Tibial nerve (tissue), 4 donors: Measurements from ENCODE around the gene TMEM185B. TPM values are rescaled to one million over a fixed set of nuclear protein-coding genes. Genes with fewer than 3 reads are reported as not detected.

ENCODE experiments used
- DNase-seq, 2 donors: peaks; one replicate each; pipeline ENCODE4 v3.0.0-alpha.2; 2019; ENCODE audit warnings: low spot score in 2 of 2
- H3K27ac ChIP-seq, 4 donors: fragments of 200-600 bp; sonication (generic) in 3 of 4; one replicate each; pipeline ENCODE4 v1.5.1; 2017 to 2019; ENCODE audit warnings: mild to moderate bottlenecking in 1 of 4
- H3K27me3 ChIP-seq, 2 donors: fragments of 200-600 bp; sonication (generic) in 1 of 2; one replicate each; pipeline versions ENCODE4 v1.5.1 to v1.6.0; 2017 to 2019
- H3K36me3 ChIP-seq, 3 donors: fragments of 200-600 bp; sonication (generic); one replicate each; pipeline ENCODE4 v1.5.1; 2018 to 2019
- H3K4me1 ChIP-seq, 4 donors: fragments of 200-600 bp; sonication (generic) in 3 of 4; one replicate each; pipeline ENCODE4 v1.5.1; 2017 to 2019
- H3K4me3 ChIP-seq, 4 donors: fragments of 200-600 bp; sonication (generic) in 3 of 4; one replicate each; pipeline ENCODE4 v1.5.1; 2017 to 2019; ENCODE audit warnings: mild to moderate bottlenecking in 1 of 4, moderate library complexity in 1 of 4
- H3K9me3 ChIP-seq, 4 donors: fragments of 200-600 bp; sonication (generic) in 3 of 4; one replicate each; pipeline ENCODE4 v1.5.1; 2017 to 2019
- CTCF ChIP-seq, 5 experiments: fragments of 200-600 bp in 3 of 5; fragments of 450-650 bp in 2 of 5; sonication (generic) in 3 of 5; IDR thresholded peaks; one replicate each; pipeline ENCODE4 v1.5.1; 2016 to 2019; ENCODE audit warnings: antibody characterized with exemption in 5 of 5, mild to moderate bottlenecking in 3 of 5, moderate library complexity in 2 of 5
- EP300 ChIP-seq, 2 donors: sonication (generic); formaldehyde crosslinking; IDR thresholded peaks; one replicate each; pipeline ENCODE4 v1.6.1; 2017; ENCODE audit warnings: antibody characterized with exemption in 2 of 2, mild to moderate bottlenecking in 1 of 2
- POLR2A ChIP-seq, 2 donors: fragments of 450-650 bp; IDR thresholded peaks; one replicate each; pipeline ENCODE4 v1.6.1; 2017; ENCODE audit warnings: antibody characterized with exemption in 2 of 2, mild to moderate bottlenecking in 2 of 2, moderate library complexity in 2 of 2
- WGBS, 2 donors: methylation state at CpG; one replicate each; pipeline ENCODE4 v1.1.5; 2018; 5-methylcytosine and 5-hydroxymethylcytosine counted together
- total RNA-seq, 4 donors: library from RNA; depleted of rRNA; stranded (reverse); fragments of >200 nt; gene quantifications; one replicate each; pipeline ENCODE4 v1.1.0, GENCODE V29; 2016

TMEM185B gene
- total RNA-seq, 4 donors from 2014 or later, result 20.5 to 38.1 (median 35.5) TPM

GRCh38 chr2:120227111-120227991 lies 4.2 kb upstream of the TMEM185B start:
- DNase-seq, result no peak
- Histone ChIP-seq H3K4me3 (no peak overlapping the region), H3K36me3 (no peaks in the 10 kb centered on the region), H3K27ac (no peak overlapping the region), H3K9me3 (no peaks in the 10 kb centered on the region), H3K4me1 (peaks cover 0 to 18% (median 10%) of the 10 kb centered on the region in 4 donors), H3K27me3 (no peaks in the 10 kb centered on the region)
- 63 to 73% methylated on average over 12 to 16 of the region's 16 CpGs for WGBS, 2 donors
- TF ChIP-seq EP300 (IDR thresholded peaks at IDR 0.05), result no peak
- no peak for TF ChIP-seq POLR2A (IDR thresholded peaks at IDR 0.05)
- TF ChIP-seq CTCF (IDR thresholded peaks at IDR 0.05), result no peak

GRCh38 chr2:120226316-120226715 lies 3.1 kb upstream of the TMEM185B start:
- WGBS, 2 donors, result 83 to 88% methylated on average over 9 of the region's 9 CpGs
- no peak overlapping the region for H3K27ac ChIP-seq
- DNase-seq, result no peak

GRCh38 chr2:120225549-120226065 lies 2.4 kb upstream of the TMEM185B start:
- Histone ChIP-seq H3K27ac (no peak overlapping the region), H3K4me3 (no peak overlapping the region), H3K27me3 (no peaks in the 10 kb centered on the region), H3K4me1 (peaks cover 0 to 25% (median 8%) of the 10 kb centered on the region in 4 donors), H3K9me3 (no peaks in the 10 kb centered on the region), H3K36me3 (peaks cover 0 to 4% (median 0%) of the 10 kb centered on the region in 3 donors)
- DNase-seq, result no peak
- WGBS, 2 donors, result 89 to 90% methylated on average over 9 of the region's 9 CpGs
- TF ChIP-seq POLR2A (IDR thresholded peaks at IDR 0.05) (no peak), EP300 (IDR thresholded peaks at IDR 0.05) (no peak), CTCF (IDR thresholded peaks at IDR 0.05) (no peak)

More at GRCh38 chr2:120226316-120226715, 3.1 kb upstream of the TMEM185B start:
- Histone ChIP-seq H3K36me3 (no peaks in the 10 kb centered on the region), H3K4me1 (peaks cover 0 to 24% (median 10%) of the 10 kb centered on the region in 4 donors), H3K27me3 (no peaks in the 10 kb centered on the region), H3K9me3 (no peaks in the 10 kb centered on the region), H3K4me3 (no peak overlapping the region)
- TF ChIP-seq EP300 (IDR thresholded peaks at IDR 0.05), result no peak
- no peak for TF ChIP-seq CTCF (IDR thresholded peaks at IDR 0.05)
- TF ChIP-seq POLR2A (IDR thresholded peaks at IDR 0.05), result no peak

- 95 to 96% methylated on average over 9 of the region's 9 CpGs for WGBS, 2 donors
- DNase-seq, result no peak
These were observed 1.7 kb upstream of the TMEM185B start for GRCh38 chr2:120224735-120225548.

More at GRCh38 chr2:120224735-120225548, 1.7 kb upstream of the TMEM185B start:
- no peak overlapping the region for H3K4me3 ChIP-seq
- H3K9me3 ChIP-seq, result no peaks in the 10 kb centered on the region
- peaks cover 0 to 25% (median 8%) of the 10 kb centered on the region in 4 donors for H3K4me1 ChIP-seq
- TF ChIP-seq EP300 (IDR thresholded peaks at IDR 0.05), result no peak
- TF ChIP-seq CTCF (IDR thresholded peaks at IDR 0.05), result no peak
- no peak for TF ChIP-seq POLR2A (IDR thresholded peaks at IDR 0.05)
- no peak overlapping the region for H3K27ac ChIP-seq
- H3K27me3 ChIP-seq, result no peaks in the 10 kb centered on the region
- H3K36me3 ChIP-seq, result peaks cover 0 to 11% (median 0%) of the 10 kb centered on the region in 3 donors
